ENCODE data around the gene LRP1B.

LRP1B gene

DNA sequence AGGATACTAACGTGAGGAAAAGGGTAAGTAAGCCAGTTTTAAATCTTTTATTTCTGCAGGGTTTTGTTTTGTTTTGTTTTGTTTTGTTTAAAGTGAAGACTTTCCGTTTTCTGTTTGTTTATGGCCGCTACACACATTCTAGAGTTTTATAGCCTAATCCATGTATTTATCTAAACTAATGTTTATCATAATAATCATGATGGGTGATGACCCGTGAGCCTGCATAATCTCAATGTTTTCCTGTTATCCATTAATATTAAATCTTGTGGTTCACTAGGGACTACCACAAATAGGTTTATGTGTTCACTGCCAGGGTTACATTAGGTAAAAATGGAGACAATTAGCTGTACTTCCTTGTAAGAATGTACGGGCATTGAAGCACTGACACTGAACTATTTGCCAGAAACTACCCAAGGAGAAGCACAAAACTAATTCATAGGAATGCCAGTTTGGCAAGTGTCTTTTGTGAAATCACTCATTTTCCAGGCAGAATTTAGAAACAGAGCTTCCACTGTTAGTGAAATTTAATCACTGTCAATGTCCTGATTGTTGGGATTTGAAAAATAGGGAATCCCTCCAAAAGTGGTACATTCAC is 574.8 kb downstream of the LRP1B start:
- DNase-seq = no peak

DNA sequence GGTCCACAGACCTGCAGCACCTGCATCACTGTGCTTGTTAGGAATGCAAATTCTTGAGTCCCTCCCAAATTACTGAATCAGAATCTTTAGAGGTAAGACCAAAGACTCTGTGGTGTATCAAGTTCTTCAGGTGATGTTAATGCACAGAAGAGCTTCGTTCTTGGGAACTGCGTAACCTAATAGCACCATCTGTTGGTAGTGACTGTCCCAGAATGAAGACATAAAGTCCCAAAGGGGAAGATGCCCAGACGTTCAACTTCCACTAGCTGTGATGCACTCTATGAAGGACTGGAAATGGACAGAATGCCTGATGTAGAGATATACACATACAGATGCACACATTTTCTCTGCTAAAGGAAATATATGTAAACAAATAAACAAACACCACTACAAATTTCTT is 576.0 kb downstream of the LRP1B start:
- no peak for DNase-seq

DNA sequence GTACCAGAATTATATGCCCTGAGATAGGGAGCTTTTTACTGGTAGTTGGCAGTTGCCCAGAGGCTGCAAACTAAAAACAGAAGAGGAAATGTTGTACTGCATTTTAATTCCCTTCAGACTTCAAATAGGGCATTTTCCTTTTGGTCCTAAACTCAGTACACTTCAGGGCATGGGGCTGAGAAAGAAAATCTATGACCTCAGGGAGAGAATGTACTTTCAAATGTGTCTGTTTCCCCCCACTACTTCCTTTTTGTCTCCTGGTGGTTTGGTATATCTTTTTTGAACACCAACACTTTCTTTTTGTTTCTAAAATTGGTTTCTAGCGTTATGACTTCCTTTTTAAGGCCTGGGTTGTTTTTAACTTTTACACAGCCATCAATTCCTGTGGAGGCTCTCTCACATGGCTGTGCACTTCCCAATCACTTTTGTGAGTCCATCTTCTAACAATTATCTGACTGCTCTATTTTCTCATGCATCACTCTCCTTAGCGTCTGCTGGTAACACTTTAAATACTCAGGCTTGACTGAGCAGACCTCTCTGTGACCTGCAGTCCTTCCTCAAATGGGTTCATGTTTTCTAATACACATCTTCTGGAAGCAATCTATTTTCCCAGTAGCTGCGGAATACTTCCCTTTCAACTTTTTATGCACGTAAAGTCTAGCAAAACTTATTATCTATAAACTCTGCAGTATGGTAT is 596.0 kb downstream of the LRP1B start:
- no peak for DNase-seq

DNA sequence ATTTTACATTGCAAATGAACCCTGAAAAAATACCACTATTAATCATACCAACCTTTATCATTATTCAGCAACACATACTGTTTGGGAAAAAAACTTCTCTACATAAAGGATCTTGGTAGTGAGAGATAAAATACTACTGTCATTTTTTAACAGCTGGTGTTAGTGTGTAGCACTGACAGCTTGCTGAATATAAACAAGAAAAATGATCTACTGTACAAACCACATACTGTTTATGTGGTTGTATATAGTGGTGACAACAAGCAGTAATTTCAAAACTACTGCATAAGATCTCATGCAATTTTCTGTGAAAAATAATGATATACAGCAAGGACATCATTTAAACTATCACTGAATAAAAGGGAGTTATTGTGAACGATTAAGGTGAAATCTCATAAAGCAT is 601.2 kb downstream of the LRP1B start:
- DNase-seq = no peak

DNA sequence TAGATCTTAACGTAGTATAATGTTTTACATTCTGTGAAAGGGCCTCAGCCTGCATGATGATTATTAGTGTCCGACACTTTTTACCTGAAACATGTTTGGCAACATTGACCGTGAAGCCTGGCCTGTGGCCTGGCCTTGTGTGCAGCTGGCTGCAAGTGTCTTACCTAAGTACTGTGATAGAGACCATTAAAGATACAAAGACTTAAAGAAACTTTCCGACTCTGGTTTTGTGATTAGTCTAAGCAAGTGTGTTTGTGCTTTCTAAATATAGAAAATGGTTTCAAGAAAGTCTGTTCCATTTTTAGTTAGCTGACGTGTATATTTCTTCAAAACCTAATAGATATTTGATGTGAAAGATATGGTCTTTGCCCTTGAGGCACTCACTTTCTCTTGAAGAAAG is 601.8 kb downstream of the LRP1B start:
- no peak for DNase-seq

GRCh38 chr2:141526760-141527159 is 604.1 kb downstream of the LRP1B start:
- no peak for DNase-seq

DNA sequence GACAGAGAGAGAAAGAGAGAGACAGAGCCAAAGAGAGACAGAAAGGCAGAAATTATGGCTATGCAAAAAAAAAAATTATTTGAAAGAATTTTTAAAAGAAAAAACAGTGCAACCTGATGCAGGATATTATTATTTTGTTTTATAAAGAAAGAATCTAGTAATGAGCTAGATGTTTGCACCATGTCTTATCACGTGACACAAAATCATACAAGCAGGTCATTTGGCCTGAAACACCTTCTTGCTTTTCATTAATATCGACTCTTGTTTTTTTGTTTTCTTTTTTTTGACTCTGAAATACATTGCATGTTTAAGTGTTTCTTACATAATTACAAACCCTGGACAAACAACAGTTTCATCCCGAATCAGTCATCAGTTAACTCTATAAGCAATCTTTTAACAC is 606.0 kb downstream of the LRP1B start:
- DNase-seq = no peak

- DNase-seq = no peak
Measured at GRCh38 chr2:141523199-141523598, 607.6 kb downstream of the LRP1B start.

DNA sequence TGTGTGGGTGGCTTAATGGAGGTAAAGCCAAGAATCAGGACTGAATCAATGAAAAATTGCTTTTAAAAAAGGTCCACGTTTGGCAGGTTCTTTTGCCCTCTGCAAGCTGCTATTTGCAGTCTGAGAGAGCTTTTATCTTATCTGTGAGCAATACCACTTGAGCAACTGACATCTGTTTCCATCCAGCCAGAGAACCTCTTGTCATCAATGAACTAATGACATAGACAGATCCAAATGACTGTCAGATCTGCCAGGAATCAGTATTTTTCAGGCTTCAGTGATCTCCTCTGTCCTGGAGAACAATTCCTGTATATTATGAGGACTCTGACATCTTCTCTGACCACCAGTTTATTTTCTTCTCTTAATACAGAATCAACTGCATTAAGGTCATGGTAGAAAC is 608.1 kb downstream of the LRP1B start:
- DNase-seq = no peak

- DNase-seq = no peak
Measured at GRCh38 chr2:141522048-141522447, 608.8 kb downstream of the LRP1B start.

DNA sequence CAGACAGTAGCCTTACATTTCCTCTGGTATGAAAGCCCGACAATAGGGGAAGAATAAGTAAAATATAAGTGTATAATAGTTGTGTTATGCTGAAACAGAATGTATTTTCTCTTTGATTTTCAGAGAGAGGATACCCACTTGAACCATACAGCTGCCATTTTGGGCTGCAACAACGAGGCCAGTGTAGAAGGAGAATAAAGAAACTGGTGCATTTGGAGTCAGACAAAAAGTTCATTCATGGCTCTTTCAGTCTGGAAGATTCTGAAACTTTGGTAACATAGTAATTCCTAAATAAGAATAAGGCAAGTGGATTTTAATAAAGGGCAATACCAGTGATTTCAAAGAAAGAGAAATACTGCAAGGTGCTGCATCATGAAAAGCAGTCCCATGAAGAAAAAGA is 610.9 kb downstream of the LRP1B start:
- DNase-seq = no peak

- DNase-seq = no peak
Measured at GRCh38 chr2:141517852-141518421, 612.9 kb downstream of the LRP1B start.

DNA sequence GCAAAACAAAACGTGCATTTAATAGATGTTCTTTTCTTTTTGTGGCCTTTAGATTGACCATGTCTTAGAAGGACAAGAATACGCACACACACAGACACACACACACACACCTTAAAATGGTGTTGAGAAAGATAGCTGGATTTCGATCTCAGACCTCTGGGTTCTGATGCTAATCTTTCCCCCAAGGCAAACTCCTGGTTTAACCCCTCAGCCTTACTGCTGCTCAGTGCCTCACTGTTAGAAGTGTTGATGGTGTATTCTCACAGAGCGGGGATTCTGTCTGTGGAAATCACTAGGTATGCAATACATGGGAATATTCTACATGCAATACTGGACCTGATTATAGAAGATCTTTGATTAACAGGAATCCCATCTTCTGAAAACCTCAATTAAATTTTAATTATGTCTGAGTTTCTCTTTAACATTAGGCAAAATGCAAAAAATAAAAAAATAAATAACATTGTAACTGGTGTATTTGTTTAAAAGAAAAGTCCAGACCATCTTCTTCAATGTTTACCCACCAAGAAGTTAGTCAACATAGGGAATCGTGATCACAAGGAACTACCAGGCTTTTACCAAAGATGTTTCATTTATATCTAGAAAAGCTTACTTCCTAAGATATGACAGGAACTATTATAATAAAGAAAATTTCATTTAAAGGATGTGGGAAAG is 613.5 kb downstream of the LRP1B start:
- no peak for DNase-seq

DNA sequence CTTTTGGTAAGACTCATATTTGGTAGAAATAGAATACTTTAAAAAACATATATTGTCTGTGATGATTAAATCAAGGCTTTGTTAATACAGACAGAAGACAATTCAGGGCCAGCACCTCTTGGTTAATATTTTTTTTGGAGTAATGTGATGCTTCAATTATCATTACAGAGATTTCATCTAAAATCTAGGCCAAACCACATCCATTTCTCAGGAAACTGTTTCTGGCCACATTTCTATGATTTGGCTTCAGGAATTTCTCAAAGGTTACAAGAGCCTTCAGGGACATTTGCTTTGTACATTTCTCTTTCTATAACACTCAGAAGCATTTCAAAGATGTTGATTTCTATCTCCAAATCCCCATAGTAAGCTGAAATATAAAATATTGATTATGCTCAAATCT is 614.9 kb downstream of the LRP1B start:
- no peak for DNase-seq

DNA sequence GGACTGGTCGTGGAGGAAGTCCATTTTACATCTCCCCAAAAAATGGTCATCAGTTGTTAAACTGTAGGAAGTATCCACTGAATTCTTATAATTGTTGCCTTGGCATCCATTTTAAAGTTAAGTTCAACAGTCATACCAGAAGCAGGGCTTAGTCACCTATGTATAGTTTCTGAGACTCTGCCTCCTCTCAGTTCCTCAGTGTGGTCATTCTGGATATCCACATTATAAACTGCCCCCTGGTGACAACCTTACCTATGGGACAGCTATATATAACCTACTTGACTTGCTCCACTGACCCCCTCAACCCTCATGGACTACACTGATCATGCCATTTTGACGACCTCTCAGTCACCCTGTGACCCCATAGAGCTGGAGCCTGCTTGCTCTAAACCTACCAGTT is 617.0 kb downstream of the LRP1B start:
- no peak for DNase-seq

- DNase-seq = no peak
Measured at GRCh38 chr2:141508806-141509595, 621.8 kb downstream of the LRP1B start.

DNA sequence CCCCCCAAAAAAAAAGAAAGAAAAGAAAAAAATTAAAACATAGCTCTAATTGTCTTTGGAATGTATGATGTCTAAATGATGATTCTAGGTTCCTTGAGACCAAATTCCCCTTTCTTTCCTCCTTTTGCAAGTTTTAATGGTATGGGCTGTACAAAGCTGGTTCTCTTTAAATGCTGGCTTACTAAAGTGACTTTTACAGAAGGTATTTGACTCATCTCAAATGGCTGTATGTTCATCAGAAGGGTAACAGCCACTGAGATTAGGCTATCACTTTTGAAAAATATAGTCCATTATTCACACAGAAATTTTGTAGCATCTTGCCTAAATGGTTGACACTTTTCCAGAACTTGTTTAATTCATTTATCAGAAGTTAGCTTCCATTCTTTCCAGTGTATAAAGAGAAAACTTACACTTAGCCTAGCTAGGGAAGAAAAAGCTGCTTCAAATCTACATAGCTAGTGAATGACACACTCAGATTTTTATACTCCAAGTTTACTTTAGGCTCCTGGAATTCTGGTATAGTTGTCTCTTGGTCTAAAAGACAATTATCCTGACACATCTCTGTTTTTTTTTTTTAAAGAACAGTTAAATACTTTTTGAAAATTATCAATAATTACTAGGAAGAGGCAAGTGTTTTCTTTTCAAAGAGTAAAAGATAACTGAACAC is 622.6 kb downstream of the LRP1B start:
- DNase-seq = no peak

- no peak for DNase-seq
Measured at GRCh38 chr2:141506135-141506534, 624.7 kb downstream of the LRP1B start.

DNA sequence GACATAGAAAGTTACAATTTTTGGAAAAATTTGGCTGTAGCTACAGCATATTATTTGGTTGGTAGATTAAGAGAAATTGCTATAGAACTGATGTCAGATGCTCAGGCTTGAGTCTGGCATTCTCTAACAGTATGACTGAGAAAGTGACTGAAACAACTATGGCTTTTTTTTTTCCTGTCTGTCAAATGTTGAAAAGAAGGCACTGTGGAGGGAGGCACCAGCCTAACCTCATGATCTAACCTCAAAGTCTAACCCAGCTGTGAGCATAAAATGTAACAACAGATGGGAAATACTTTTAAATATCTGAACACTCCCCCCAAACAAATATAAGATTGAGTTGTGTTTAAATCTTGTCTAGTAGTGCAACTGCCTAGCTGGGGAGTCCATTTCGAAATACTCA is 629.1 kb downstream of the LRP1B start:
- no peak for DNase-seq

- no peak for DNase-seq
Measured at GRCh38 chr2:141499123-141499522, 631.7 kb downstream of the LRP1B start.

- DNase-seq = no peak
Measured at GRCh38 chr2:141498561-141498960, 632.3 kb downstream of the LRP1B start.

GRCh38 chr2:141497272-141497671 is 633.5 kb downstream of the LRP1B start:
- DNase-seq = no peak

DNA sequence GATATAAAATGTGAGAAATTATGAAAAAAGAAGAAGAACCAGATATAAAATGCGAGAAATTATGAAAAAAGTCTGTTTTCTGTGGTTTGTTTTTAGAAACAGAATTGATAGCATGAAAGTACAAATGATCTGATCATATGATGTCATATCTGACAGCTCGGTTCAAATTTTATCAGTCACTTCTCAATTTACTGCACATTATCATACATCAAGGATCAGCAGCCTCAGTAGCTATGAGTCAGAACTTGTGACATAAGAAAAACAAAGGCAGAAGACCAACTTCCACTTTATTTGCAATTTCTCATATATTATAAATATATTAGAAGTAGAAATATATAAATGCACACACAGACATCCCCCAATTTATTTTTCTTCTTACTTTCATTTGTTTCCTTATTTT is 634.0 kb downstream of the LRP1B start:
- DNase-seq = no peak
